ENCODE data around the gene BST2.

The BST2 gene

DNA sequence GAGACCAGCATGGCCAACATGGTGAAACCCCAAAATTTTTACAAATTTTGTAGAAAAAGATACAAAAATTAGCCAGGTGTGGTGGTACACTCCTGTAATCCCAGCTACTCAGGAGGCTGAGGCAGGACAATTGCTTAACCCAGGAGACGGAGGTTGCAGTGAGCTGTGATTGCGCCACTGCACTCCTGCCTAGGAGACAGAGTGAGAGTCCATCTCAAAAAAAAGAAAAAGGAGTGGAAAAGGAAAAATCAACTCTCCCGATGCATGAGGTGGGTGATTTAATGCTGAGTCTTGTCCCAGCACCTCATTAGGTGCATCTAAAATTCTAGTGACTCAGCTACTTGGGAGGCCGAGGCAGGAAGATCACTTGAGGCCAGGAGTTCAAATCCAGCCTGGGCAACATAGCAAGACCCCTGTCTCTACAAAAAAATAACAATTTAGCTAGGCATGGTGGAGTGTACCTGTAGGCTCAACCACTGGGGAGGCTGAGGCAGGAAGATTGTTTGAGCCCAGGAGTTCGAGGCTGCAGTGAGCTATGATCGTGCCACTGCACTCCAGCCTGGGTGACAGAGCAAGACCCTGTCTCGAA is 48.3 kb downstream of the BST2 start:
- Histone ChIP-seq H4K20me1 (ENCODE audit: insufficient read depth, low read length) (no peaks in the 10 kb centered on the region), H3K9ac (ENCODE audit: low read length) (no peak overlapping the region), H3K9me2 (replicated peaks; ENCODE audit: insufficient read depth, low read length) (no peaks in the 10 kb centered on the region), H3K9me3 (replicated peaks; ENCODE audit: insufficient read depth, low read length) (no peaks in the 10 kb centered on the region), H3F3A (ENCODE audit: insufficient read depth, low read length) (no peaks in the 10 kb centered on the region), H3K4me2 (ENCODE audit: low read depth, low read length) (no peak overlapping the region), H3K36me3 (replicated peaks; ENCODE audit: insufficient read depth, low read length) (no peaks in the 10 kb centered on the region), H3K27me3 (replicated peaks; ENCODE audit: insufficient read depth, low read length) (peaks cover 5% of the 10 kb centered on the region; the same call in 1 of the 2 replicates), H3K4me1 (ENCODE audit: low read length) (no peaks in the 10 kb centered on the region), H2AFZ (ENCODE audit: low read length) (no peak overlapping the region), H3K79me2 (ENCODE audit: low read length) (no peaks in the 10 kb centered on the region), H3K27ac (ENCODE audit: low read length) (no peak overlapping the region), H3K4me3 (ENCODE audit: low read length) (no peak overlapping the region)
- TF ChIP-seq EZH2phosphoT487 (IDR thresholded peaks at IDR 0.05; ENCODE audit: low read length): no peak
- no peak for TF ChIP-seq EZH2 (optimal IDR thresholded peaks at IDR 0.05; ENCODE audit: low read depth, low read length)
- no peak for DNase-seq

- Histone ChIP-seq H3K9me2 (replicated peaks; ENCODE audit: insufficient read depth, low read length) (no peaks in the 10 kb centered on the region), H3K27ac (ENCODE audit: low read length) (no peak overlapping the region), H3K36me3 (replicated peaks; ENCODE audit: insufficient read depth, low read length) (no peaks in the 10 kb centered on the region), H2AFZ (ENCODE audit: low read length) (no peak overlapping the region), H3K4me3 (ENCODE audit: low read length) (no peak overlapping the region), H3K4me2 (ENCODE audit: low read depth, low read length) (no peak overlapping the region), H4K20me1 (ENCODE audit: insufficient read depth, low read length) (no peaks in the 10 kb centered on the region), H3K27me3 (replicated peaks; ENCODE audit: insufficient read depth, low read length) (peaks cover 28% of the 10 kb centered on the region), H3K9me3 (replicated peaks; ENCODE audit: insufficient read depth, low read length) (no peaks in the 10 kb centered on the region), H3K4me1 (ENCODE audit: low read length) (no peaks in the 10 kb centered on the region), H3K79me2 (ENCODE audit: low read length) (no peaks in the 10 kb centered on the region), H3F3A (ENCODE audit: insufficient read depth, low read length) (no peaks in the 10 kb centered on the region), H3K9ac (ENCODE audit: low read length) (no peak overlapping the region)
- TF ChIP-seq, protein P1, sequence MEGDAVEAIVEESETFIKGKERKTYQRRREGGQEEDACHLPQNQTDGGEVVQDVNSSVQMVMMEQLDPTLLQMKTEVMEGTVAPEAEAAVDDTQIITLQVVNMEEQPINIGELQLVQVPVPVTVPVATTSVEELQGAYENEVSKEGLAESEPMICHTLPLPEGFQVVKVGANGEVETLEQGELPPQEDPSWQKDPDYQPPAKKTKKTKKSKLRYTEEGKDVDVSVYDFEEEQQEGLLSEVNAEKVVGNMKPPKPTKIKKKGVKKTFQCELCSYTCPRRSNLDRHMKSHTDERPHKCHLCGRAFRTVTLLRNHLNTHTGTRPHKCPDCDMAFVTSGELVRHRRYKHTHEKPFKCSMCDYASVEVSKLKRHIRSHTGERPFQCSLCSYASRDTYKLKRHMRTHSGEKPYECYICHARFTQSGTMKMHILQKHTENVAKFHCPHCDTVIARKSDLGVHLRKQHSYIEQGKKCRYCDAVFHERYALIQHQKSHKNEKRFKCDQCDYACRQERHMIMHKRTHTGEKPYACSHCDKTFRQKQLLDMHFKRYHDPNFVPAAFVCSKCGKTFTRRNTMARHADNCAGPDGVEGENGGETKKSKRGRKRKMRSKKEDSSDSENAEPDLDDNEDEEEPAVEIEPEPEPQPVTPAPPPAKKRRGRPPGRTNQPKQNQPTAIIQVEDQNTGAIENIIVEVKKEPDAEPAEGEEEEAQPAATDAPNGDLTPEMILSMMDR (IDR thresholded peaks at IDR 0.05; ENCODE audit: low read length): no peak
- TF ChIP-seq EZH2phosphoT487 (IDR thresholded peaks at IDR 0.05; ENCODE audit: low read length) (no peak), EZH2 (optimal IDR thresholded peaks at IDR 0.05; ENCODE audit: low read depth, low read length) (no peak)
- DNase-seq: no peak
Measured at GRCh38 chr19:17353386-17353785, 52.0 kb downstream of the BST2 start.
